Neural cell (in vitro differentiated cells): ENCODE measurements around the gene FBN1. TPM values are rescaled to one million over a fixed set of nuclear protein-coding genes. Genes with fewer than 3 reads are reported as not detected.

Experiments used
- H2AFZ ChIP-seq: fragments of 200-600, 300-800 bp; sonication (generic), shearing (Covaris generic); 2 replicates; pipeline ENCODE4 v1.6.0; 2014; ENCODE audit warnings: low read depth, mild to moderate bottlenecking, antibody characterized with exemption, low read length, moderate library complexity
- H3F3A ChIP-seq: fragments of 200-600 bp; shearing (Covaris generic); 2 replicates; pipeline ENCODE4 v1.6.1; 2016; ENCODE audit warnings: mild to moderate bottlenecking, moderate library complexity, mixed read lengths, antibody characterized with exemption, low read length; ENCODE audit not compliant: insufficient read depth, poor library complexity, severe bottlenecking
- H3K27ac ChIP-seq: fragments of 200-600, 300-800 bp; sonication (generic), shearing (Covaris generic); 2 replicates; pipeline ENCODE4 v1.5.1; 2014; ENCODE audit warnings: mild to moderate bottlenecking, low read length, moderate library complexity
- H3K27me3 ChIP-seq: fragments of 300-800, 200-600 bp; sonication (generic), shearing (Covaris generic); 2 replicates; pipeline ENCODE4 v1.6.0; 2014; ENCODE audit warnings: mild to moderate bottlenecking, low read depth, low read length, moderate library complexity; ENCODE audit not compliant: insufficient read depth
- H3K36me3 ChIP-seq: fragments of 300-800, 200-600 bp; sonication (generic), shearing (Covaris generic); 2 replicates; pipeline ENCODE4 v1.5.1; 2014; ENCODE audit warnings: mild to moderate bottlenecking, antibody characterized with exemption, low read length, moderate library complexity; ENCODE audit not compliant: insufficient read depth
- H3K4me2 ChIP-seq: fragments of 300-800, 200-600 bp; sonication (generic), shearing (Covaris generic); 2 replicates; pipeline ENCODE4 v1.6.0; 2014; ENCODE audit warnings: mild to moderate bottlenecking, low read length
- H3K4me3 ChIP-seq: fragments of 300-800, 200-600 bp; sonication (generic), shearing (Covaris generic); 2 replicates; pipeline ENCODE4 v1.5.1; 2014; ENCODE audit warnings: mild to moderate bottlenecking, low read length, moderate library complexity
- H3K79me2 ChIP-seq: fragments of 200-600 bp; shearing (Covaris generic); replicated peaks from 2 replicates; pipeline ENCODE4 v1.6.0; 2014; ENCODE audit warnings: mild to moderate bottlenecking, low read length, moderate library complexity; ENCODE audit not compliant: insufficient read depth
- H3K9ac ChIP-seq: fragments of 300-800, 200-600 bp; sonication (generic), shearing (Covaris generic); 2 replicates; pipeline ENCODE4 v1.6.1; 2016; ENCODE audit warnings: mild to moderate bottlenecking, low read length, mixed read lengths
- H3K9me2 ChIP-seq: fragments of 200-600 bp; shearing (Covaris generic); 2 replicates; pipeline ENCODE4 v1.6.1; 2016; ENCODE audit warnings: mild to moderate bottlenecking, low read length, mixed read lengths; ENCODE audit not compliant: insufficient read depth
- H3K9me3 ChIP-seq: fragments of 200-600, 300-800 bp; sonication (generic), shearing (Covaris generic); 2 replicates; pipeline ENCODE4 v1.6.1; 2016; ENCODE audit warnings: mild to moderate bottlenecking, mixed run types, low read length, moderate library complexity, mixed read lengths
- H4K20me1 ChIP-seq: fragments of 200-600 bp; shearing (Covaris generic); 2 replicates; pipeline ENCODE4 v1.6.1; 2016; ENCODE audit warnings: mild to moderate bottlenecking, mixed run types; ENCODE audit not compliant: insufficient read depth
- EP300 ChIP-seq: fragments of 450-650 bp; conservative IDR thresholded peaks from 2 replicates; pipeline ENCODE4 v1.6.1; 2014; ENCODE audit warnings: antibody characterized with exemption, mild to moderate bottlenecking, moderate library complexity; ENCODE audit not compliant: poor library complexity, severe bottlenecking
- EZH2 ChIP-seq: fragments of 200-600, 300-800 bp; shearing (Covaris generic), sonication (generic); IDR thresholded peaks from 2 replicates; pipeline ENCODE4 v1.6.1; 2014; ENCODE audit warnings: antibody characterized with exemption, low read length, borderline replicate concordance, mild to moderate bottlenecking; ENCODE audit not compliant: insufficient read depth, poor library complexity, severe bottlenecking
- MXI1 ChIP-seq: fragments of 450-650 bp; conservative IDR thresholded peaks from 2 replicates; pipeline ENCODE4 v1.6.1; 2014; ENCODE audit warnings: antibody characterized with exemption, mild to moderate bottlenecking; ENCODE audit not compliant: poor library complexity, severe bottlenecking
- POLR2AphosphoS5 ChIP-seq: IDR thresholded peaks from 2 replicates; pipeline ENCODE4 v1.6.1; 2012
- RAD21 ChIP-seq: fragments of 450-650 bp; conservative IDR thresholded peaks from 2 replicates; pipeline ENCODE4 v1.6.1; 2014; ENCODE audit warnings: antibody characterized with exemption, mild to moderate bottlenecking, moderate library complexity
- SMC3 ChIP-seq: fragments of 450-650 bp; conservative IDR thresholded peaks from 2 replicates; pipeline ENCODE4 v1.6.1; 2014; ENCODE audit warnings: antibody characterized with exemption, mild to moderate bottlenecking, moderate library complexity; ENCODE audit not compliant: poor library complexity
- TAF1 ChIP-seq: IDR thresholded peaks from 2 replicates; pipeline ENCODE4 v1.6.1; 2012; ENCODE audit warnings: low read depth
- polyA plus RNA-seq: library from polyadenylated mRNA; depleted of rRNA; stranded (reverse); fragments of >200 nt; gene quantifications from 2 replicates; pipeline ENCODE4 v1.2.3, GENCODE V29; 2014
- TF ChIP-seq, protein P1 (sequence below): IDR thresholded peaks from 2 replicates; pipeline ENCODE4 v1.6.1; 2012; ENCODE audit warnings: borderline replicate concordance
- TF ChIP-seq, protein P2 (sequence below): fragments of 450-650 bp; IDR thresholded peaks from 2 replicates; pipeline ENCODE4 v1.5.1; 2014; ENCODE audit warnings: antibody characterized with exemption, mild to moderate bottlenecking, moderate library complexity; ENCODE audit not compliant: poor library complexity, severe bottlenecking

Gene FBN1
- polyA plus RNA-seq, 1 donor from 2014 or later = 22.0 TPM

DNA sequence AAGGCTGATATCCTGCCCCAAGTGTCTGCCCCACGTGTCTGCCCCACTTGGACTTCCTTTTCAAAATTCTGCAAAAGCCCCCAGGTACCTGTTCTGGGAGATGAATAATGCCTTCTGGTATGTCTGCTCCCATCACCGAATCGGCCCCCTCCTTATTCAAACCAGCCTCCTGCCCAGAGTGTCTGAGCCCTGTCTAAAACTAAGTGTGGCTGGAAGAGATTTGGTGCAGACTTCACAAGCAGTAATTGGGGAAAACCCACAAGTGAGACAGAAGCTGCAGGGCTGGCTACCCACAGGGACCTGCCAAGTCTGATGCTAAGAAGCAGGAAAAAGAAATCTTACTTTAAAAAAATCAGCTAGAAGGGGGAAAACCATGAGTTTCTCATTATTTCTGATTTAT lies 229.2 kb downstream of the FBN1 start:
- H3K9me3 ChIP-seq = no peaks in the 10 kb centered on the region
- TF ChIP-seq, protein P1, sequence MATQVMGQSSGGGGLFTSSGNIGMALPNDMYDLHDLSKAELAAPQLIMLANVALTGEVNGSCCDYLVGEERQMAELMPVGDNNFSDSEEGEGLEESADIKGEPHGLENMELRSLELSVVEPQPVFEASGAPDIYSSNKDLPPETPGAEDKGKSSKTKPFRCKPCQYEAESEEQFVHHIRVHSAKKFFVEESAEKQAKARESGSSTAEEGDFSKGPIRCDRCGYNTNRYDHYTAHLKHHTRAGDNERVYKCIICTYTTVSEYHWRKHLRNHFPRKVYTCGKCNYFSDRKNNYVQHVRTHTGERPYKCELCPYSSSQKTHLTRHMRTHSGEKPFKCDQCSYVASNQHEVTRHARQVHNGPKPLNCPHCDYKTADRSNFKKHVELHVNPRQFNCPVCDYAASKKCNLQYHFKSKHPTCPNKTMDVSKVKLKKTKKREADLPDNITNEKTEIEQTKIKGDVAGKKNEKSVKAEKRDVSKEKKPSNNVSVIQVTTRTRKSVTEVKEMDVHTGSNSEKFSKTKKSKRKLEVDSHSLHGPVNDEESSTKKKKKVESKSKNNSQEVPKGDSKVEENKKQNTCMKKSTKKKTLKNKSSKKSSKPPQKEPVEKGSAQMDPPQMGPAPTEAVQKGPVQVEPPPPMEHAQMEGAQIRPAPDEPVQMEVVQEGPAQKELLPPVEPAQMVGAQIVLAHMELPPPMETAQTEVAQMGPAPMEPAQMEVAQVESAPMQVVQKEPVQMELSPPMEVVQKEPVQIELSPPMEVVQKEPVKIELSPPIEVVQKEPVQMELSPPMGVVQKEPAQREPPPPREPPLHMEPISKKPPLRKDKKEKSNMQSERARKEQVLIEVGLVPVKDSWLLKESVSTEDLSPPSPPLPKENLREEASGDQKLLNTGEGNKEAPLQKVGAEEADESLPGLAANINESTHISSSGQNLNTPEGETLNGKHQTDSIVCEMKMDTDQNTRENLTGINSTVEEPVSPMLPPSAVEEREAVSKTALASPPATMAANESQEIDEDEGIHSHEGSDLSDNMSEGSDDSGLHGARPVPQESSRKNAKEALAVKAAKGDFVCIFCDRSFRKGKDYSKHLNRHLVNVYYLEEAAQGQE = no peak
- TF ChIP-seq SMC3 = no peak
- no peak for TF ChIP-seq RAD21
- no peak for TF ChIP-seq TAF1
- no peak for TF ChIP-seq MXI1
- no peaks in the 10 kb centered on the region for H3K79me2 ChIP-seq

DNA sequence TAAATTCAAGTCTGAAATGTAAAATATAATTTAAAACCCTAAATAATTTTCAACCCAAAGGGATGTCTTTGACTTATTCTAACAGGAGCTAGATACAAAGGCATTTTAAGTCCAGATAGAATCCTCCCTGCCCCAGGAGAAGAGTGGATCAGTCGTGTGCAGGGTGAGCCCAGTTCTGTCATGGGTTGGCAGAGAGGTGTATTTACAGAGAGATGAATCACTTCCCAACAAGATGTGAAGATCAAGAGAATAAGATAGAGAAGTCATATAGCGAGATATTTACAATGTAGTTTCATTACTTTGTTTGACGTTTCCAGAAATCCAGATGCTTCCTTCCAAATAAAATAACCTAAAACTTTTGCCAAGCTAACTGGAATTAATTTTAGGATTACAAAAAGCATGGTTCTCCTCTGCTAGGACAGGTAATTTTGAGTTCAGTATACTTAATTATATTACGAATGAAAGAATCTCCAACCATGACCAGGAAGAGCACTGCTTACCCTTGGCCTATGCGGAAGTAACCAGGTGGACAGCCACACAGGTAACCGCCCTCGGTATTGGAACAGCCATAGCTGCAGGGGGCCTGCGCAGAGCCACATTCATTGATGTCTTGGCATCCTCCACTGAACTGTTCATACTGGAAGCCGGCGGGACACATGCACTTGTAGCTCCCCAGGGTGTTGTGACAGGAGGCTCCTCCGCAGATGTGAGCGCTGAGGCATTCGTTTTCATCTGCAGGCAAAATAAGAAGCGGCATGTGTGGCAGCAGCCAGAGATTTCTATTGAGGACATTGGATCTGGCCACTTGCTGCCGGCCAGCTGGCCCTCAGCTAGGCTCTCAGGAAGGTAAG lies 230.2 kb downstream of the FBN1 start:
- Histone ChIP-seq H3K27ac (no peak overlapping the region), H3K9ac (no peak overlapping the region), H3F3A (no peaks in the 10 kb centered on the region), H3K4me2 (no peak overlapping the region), H3K79me2 (no peaks in the 10 kb centered on the region), H4K20me1 (no peaks in the 10 kb centered on the region), H3K9me3 (no peaks in the 10 kb centered on the region), H3K27me3 (no peaks in the 10 kb centered on the region), H3K36me3 (no peaks in the 10 kb centered on the region), H3K4me3 (no peak overlapping the region), H2AFZ (no peak overlapping the region), H3K9me2 (no peaks in the 10 kb centered on the region)
- no peak for TF ChIP-seq POLR2AphosphoS5
- TF ChIP-seq, protein P2, sequence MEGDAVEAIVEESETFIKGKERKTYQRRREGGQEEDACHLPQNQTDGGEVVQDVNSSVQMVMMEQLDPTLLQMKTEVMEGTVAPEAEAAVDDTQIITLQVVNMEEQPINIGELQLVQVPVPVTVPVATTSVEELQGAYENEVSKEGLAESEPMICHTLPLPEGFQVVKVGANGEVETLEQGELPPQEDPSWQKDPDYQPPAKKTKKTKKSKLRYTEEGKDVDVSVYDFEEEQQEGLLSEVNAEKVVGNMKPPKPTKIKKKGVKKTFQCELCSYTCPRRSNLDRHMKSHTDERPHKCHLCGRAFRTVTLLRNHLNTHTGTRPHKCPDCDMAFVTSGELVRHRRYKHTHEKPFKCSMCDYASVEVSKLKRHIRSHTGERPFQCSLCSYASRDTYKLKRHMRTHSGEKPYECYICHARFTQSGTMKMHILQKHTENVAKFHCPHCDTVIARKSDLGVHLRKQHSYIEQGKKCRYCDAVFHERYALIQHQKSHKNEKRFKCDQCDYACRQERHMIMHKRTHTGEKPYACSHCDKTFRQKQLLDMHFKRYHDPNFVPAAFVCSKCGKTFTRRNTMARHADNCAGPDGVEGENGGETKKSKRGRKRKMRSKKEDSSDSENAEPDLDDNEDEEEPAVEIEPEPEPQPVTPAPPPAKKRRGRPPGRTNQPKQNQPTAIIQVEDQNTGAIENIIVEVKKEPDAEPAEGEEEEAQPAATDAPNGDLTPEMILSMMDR = no peak
- no peak for TF ChIP-seq SMC3
- TF ChIP-seq EP300 = no peak
- TF ChIP-seq TAF1 = no peak
- no peak for TF ChIP-seq MXI1
- TF ChIP-seq, protein P1 = no peak
- no peak for TF ChIP-seq RAD21
- no peak for TF ChIP-seq EZH2

More for the DNA sequence above, 229.2 kb downstream of the FBN1 start:
- Histone ChIP-seq H3K36me3 (no peaks in the 10 kb centered on the region), H3K4me2 (no peak overlapping the region), H3K9ac (no peak overlapping the region), H3K9me2 (no peaks in the 10 kb centered on the region), H3K27me3 (no peaks in the 10 kb centered on the region), H3K4me3 (no peak overlapping the region), H3F3A (no peaks in the 10 kb centered on the region), H4K20me1 (no peaks in the 10 kb centered on the region), H2AFZ (no peak overlapping the region), H3K27ac (no peak overlapping the region)
